ENCODE data around the gene AVL9. TPM values are rescaled to one million over a fixed set of nuclear protein-coding genes. Genes with fewer than 3 reads are reported as not detected.
"Not testable (repeated sequence)": the region's sequence is repeated elsewhere in the genome, so short reads cannot be mapped to it uniquely, and the experiment has no call there.

Gene AVL9
- total and polyA plus RNA-seq, 10 donors: 8.4 to 54.8 (median 34.3) TPM

DNA sequence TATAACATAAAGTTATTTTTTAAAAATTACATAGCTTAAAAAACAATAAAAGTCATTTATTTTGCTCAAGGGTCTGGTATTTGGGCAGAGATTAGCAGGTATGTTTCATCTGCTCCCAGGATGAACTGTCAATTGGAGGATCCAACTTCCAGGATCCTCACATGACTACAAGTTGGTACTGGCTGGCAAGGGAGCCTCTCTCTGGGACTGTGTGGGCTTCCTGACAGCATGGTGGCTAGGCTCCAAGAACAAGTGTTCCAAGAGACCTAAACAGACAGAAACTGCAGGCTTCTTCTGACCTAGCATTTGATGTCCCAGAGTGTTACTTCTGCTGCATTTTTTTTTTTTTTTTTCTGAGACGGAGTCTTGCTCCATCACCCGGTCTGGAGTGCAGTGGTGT lies 107.2 kb downstream of the AVL9 start:
- H3K4me3 ChIP-seq: no peak overlapping the region
- H3K4me1 ChIP-seq: no peaks in the 10 kb centered on the region
- DNase-seq: no peak
- peaks cover 0 to 33% (median 12%) of the 10 kb centered on the region in 8 donors for H3K9me3 ChIP-seq
- intact Hi-C loops (cut with DNase I; ENCODE audit: low total_unique reads): no loop called here
- no peak overlapping the region for H3K27ac ChIP-seq
- H3K27me3 ChIP-seq (replicated peaks in 1 of 7): no peaks in the 10 kb centered on the region
- 80 to 96% (median 83%) methylated on average over 2 of the region's 2 CpGs for WGBS, 5 donors
- peaks cover 0 to 4% (median 0%) of the 10 kb centered on the region in 6 donors for H3K36me3 ChIP-seq
- no peak for TF ChIP-seq CTCF (IDR thresholded peaks at IDR 0.05 in 8 of 11, conservative IDR thresholded peaks at IDR 0.05 in 3 of 11)
- no peak for TF ChIP-seq POLR2AphosphoS5 (IDR thresholded peaks at IDR 0.05)
- no peak for TF ChIP-seq POLR2A (IDR thresholded peaks at IDR 0.05)

GRCh38 chr7:32603492-32603891 lies 108.2 kb downstream of the AVL9 start:
- 79 to 95% (median 93%) methylated on average over 3 of the region's 3 CpGs for WGBS, 5 donors
- H3K4me3 ChIP-seq; H3K4me1 ChIP-seq; intact Hi-C loops (cut with DNase I; ENCODE audit: low total_unique reads); H3K27me3 ChIP-seq (replicated peaks in 1 of 7); H3K27ac ChIP-seq; DNase-seq; H3K36me3 ChIP-seq: not testable (repeated sequence)
- H3K9me3 ChIP-seq: peaks cover 0 to 27% (median 12%) of the 10 kb centered on the region in 8 donors

GRCh38 chr7:32604047-32604446 lies 108.8 kb downstream of the AVL9 start:
- H3K36me3 ChIP-seq; H3K27me3 ChIP-seq (replicated peaks in 1 of 7); DNase-seq; H3K4me1 ChIP-seq; H3K4me3 ChIP-seq; H3K27ac ChIP-seq; intact Hi-C loops (cut with DNase I; ENCODE audit: low total_unique reads): not testable (repeated sequence)
- WGBS, 5 donors: 75 to 91% (median 85%) methylated on average over 7 of the region's 7 CpGs
- peaks cover 0 to 27% (median 12%) of the 10 kb centered on the region in 8 donors for H3K9me3 ChIP-seq

- no peak for DNase-seq
- no peak for TF ChIP-seq POLR2A (IDR thresholded peaks at IDR 0.05)
- no peak for TF ChIP-seq CTCF (IDR thresholded peaks at IDR 0.05 in 8 of 11, conservative IDR thresholded peaks at IDR 0.05 in 3 of 11)
- no peak for TF ChIP-seq POLR2AphosphoS5 (IDR thresholded peaks at IDR 0.05)
- peaks cover 0 to 27% (median 12%) of the 10 kb centered on the region in 8 donors for H3K9me3 ChIP-seq
- peaks cover 0 to 11% (median 0%) of the 10 kb centered on the region in 6 donors for H3K36me3 ChIP-seq
- no peak overlapping the region for H3K27ac ChIP-seq
- intact Hi-C loops (cut with DNase I; ENCODE audit: low total_unique reads): no loop called here
- H3K4me1 ChIP-seq: no peaks in the 10 kb centered on the region
- no peak overlapping the region for H3K4me3 ChIP-seq
- H3K27me3 ChIP-seq (replicated peaks in 1 of 7): no peaks in the 10 kb centered on the region
Observed at GRCh38 chr7:32605032-32605431, 109.7 kb downstream of the AVL9 start.

GRCh38 chr7:32609463-32609862 lies 114.2 kb downstream of the AVL9 start:
- DNase-seq: no peak
- no peaks in the 10 kb centered on the region for H3K27me3 ChIP-seq (replicated peaks in 1 of 7)

More at GRCh38 chr7:32609463-32609862, 114.2 kb downstream of the AVL9 start:
- H3K9me3 ChIP-seq: peaks cover 0 to 12% (median 8%) of the 10 kb centered on the region in 8 donors
- H3K4me1 ChIP-seq: no peaks in the 10 kb centered on the region
- H3K36me3 ChIP-seq: peaks cover 0 to 11% (median 0%) of the 10 kb centered on the region in 6 donors
- WGBS, 5 donors: 79 to 87% (median 85%) methylated on average over 4 of the region's 4 CpGs
- H3K27ac ChIP-seq: no peak overlapping the region
- H3K4me3 ChIP-seq: no peak overlapping the region
- intact Hi-C loops (cut with DNase I; ENCODE audit: low total_unique reads): no loop called here
- TF ChIP-seq CTCF (IDR thresholded peaks at IDR 0.05 in 8 of 11, conservative IDR thresholded peaks at IDR 0.05 in 3 of 11) (no peak), POLR2A (IDR thresholded peaks at IDR 0.05) (no peak), POLR2AphosphoS5 (IDR thresholded peaks at IDR 0.05) (no peak)
